ENCODE measurements around the gene TNNT3.

GRCh38 chr11:1982873-1983600 lies 63.5 kb downstream of the TNNT3 start:
- TF ChIP-seq CTCF (IDR thresholded peaks at IDR 0.05) (no peak), POLR2A (IDR thresholded peaks at IDR 0.05) (no peak)
